HUDEP-2 (cell line): ENCODE results near the gene SNRPA1.

ENCODE experiments used
- DNase-seq, 76 experiments: peaks; one replicate each; lab custom pipeline; 2025; ENCODE audit not compliant: unreplicated experiment in 76 of 76; lab: John Stamatoyannopoulos, UW

SNRPA1 gene

DNA sequence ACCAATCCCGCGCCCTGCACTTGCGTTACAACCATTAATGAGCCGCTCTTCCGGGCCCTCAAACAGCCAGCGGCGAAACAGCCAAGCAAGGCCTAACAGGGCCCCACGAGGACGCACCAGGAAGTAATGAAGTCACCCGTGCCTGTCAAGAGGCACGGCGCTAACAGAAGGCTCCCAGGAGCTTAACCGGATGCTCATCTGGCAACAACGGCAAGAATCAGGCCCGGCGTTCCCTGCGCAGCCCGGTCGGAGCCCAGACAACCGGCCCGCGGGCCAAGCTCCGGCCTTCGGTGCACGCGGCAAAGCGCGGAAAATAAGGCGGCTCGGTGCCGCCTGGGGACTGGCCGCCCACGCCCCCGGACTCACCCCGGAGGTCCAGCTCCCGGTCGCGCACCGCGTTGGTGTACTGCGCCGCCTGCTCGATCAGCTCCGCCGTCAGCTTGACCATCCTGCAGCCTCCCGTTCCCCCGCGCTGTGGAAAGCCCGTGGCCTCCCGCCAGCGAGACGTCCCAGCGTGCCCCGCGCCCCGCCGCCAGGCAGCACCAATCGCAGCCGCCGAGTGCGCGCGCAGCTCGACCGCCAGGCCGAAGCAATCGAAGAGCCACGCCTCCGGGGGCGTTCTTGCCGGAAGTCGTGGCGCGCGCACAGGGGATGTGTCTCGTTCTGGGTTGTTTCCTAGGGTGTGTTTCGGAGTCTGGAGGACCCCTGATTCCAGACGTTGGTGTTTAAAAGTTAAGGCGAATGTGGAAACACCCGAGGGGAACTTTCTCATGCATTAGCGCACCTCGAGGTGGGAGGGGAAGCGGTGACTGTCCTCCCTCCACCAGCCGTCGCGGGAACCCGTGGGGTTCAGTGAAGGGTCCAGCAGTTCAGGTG, at the start of gene SNRPA1:
Gene SNRPA1, minus strand, starts transcription at position 518 of the 876 bp plus-strand sequence. Its CDS starts 70 bp downstream, at position 448.
- DNase-seq, result peak in 75 of 76 experiments; percentile 30 to 96 (median 92)

DNA sequence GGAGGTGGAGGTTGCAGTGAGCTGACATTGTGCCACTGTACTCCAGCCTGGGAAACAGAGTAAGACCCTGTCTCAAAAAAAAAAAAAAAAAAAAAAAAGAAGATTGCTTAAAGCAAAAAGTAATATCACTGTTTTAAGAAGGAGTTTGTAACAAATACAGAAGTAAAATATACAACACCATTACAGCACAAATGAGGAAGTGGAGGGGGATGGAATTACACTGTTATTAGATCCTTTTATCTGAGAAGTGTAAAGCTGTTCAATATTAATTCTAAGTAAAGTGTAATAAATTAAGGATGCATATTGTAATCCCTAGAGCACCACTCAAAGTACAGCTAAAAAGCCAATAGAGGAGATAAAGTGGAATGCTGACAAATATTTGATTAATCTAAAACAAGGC, 47.0 kb upstream of the SNRPA1 start:
- DNase-seq, result no peak

DNA sequence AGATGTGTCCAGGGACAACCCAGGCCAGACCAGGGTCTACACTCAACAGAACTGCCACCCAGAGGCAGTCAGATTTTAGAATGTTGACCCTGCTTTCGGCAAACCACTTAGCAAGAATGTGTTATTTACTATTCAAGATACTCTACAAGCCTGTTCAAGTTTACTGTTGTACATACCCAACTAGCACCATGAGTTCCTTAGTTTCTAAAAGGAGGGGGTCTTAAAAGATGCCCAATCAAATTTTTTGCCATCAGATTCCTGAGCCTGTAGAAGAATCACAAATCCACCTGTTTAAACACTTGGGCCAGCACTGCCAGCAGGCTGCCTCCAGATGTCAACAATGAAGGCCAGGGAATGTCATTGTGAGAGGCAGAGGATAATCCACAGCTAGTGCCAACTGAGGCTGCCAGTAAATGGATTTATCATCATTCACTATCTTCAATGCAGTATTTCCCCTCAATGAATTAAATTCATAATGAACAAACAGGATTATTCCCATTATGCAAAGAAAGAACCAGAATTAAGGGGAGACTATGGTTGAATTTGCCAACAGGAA, 43.5 kb upstream of the SNRPA1 start:
- no peak for DNase-seq

DNA sequence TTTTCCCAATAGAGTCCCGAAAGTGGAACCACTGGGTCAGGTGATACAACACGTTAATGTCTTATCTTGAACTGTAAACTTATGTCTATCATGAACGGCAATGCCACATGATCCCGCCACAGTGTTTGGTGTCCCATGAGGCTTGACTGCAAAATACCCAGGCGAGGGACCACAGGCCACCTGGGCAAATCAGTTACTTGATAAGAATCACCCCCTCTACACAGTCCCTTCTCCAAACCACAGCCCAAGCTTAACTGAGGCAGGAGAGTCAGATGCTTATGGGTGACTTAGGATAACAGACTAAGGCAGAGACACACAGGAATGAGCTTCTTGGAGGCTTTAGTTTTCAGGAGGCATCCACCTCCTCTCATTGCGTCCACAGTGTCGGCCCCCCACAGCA, 42.9 kb upstream of the SNRPA1 start:
- no peak for DNase-seq

DNA sequence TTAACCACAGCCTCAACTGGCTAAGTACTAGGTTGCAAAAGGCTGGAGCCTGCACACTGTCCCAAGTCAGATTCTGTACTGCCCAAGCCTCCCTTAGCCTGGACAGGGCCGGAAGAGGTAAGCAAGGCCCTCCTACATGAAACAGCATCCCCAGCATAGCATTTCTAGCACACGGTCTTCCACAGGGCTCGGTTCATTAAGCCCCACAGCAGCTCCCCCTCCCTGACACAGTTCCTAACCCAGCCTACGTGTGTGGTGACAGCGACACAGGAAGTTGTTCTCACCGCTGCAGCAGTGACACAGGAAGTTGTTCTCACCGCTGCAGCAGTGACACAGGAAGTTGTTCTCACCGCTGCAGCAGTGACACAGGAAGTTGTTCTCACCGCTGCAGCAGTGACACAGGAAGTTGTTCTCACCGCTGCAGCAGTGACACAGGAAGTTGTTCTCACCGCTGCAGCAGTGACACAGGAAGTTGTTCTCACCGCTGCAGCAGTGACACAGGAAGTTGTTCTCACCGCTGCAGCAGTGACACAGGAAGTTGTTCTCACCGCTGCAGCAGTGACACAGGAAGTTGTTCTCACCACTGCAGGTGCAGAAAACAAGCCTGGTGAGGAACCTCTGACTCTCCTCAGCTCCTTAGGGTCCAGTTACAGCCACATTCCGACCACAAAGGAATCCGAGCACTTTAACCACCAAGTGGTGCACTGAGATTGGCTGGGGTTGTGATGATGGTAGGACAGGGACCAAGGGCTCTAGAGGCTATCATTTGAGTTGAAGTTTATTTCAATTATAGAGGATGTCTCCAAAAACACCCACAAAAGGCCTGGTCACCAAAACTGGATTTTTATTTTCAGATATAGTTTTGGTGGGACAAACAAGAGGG, 39.1 kb upstream of the SNRPA1 start:
- peak in 25 of 76 experiments; percentile 2 to 40 (median 8) for DNase-seq

DNA sequence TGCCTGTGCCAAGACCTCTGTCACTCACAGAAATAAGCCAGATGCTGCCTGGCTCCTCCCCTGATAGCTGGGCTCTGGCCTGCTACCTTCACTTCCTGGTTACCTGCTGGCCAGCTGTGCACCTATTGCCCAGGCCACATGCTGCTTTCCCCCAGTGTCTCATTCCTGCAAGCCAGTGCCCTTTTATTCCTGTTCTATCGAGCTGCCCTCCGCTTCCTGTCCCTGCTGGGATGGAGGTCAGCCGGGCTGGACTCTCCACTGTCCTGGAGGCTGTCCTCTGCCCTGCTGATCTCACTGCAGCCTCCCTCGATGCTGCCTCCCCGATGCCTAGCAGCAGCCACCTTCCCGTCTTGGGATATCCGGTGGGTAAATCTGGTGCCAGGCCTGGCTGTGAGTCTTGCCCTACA, 37.0 kb upstream of the SNRPA1 start:
- DNase-seq, result no peak

DNA sequence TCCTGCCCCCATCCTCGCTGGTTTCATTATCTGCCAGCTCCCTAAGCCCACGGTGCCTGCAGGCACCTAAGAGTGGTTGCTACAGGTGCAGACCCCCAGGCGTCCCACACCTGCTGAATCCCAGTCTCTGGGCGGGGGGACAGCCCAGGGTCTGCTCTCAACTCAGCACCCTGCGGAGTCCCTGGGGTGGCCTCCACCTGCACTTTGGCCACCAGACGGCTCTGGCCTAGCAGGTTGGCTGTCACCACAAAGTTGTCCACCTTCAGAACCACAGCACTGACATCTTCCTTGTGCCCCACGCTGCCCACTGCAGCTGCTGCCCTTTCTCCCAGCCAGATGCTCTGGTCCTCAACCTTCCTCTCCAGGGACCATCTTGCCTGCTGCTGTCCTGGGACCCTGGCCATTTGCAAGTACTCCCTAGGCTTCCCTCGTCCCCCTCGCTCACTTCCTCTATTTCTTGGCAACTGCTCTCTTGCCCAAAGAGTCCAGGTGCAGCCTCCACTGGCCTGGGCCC, 34.9 kb upstream of the SNRPA1 start:
- DNase-seq, result no peak

DNA sequence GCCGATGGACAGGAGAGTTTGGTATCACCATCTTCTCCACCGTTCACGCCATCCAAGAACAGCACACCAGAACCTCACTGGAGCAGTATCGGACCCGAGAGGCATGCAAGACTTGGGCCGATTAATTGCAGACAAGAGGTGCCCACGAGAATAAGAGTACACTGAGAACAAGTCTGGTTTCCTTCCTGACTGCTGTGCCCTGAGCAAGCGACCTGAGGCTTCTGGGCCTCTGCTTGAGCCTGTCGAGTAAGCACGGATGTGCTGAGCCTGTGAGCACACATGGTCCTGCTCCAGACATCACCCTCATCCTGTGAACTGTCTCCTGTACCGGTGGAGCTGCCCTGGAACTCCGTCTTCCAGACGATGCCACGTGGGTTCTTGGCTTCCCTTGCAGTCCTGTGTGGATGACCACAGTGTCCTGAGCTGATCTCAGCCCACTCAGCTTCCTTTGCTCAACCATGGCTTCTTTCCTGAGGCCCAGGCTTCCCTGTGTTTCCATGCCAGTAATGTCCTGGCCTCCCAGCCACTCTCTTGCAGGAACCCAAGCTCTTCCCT, 34.3 kb upstream of the SNRPA1 start:
- no peak for DNase-seq

DNA sequence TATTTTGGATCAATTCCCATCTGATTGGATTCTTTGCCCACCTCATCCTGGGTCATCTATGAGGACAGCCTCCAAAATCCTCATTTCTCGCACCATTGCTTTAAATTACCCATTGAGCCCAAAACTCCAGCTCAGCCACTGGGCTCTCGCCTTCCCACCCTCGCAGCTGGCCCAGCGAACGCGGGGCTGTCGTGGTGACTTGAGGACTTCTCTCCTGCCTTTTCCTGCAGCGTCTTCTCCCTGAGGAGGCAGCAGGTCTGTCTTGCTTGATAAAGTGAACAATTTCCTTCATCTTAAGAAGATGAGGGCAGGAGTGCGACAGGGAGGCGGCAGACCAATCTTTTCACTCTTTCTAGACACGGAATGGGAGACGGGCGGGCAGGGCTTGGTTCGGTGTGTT, 33.0 kb upstream of the SNRPA1 start:
- DNase-seq, result no peak

DNA sequence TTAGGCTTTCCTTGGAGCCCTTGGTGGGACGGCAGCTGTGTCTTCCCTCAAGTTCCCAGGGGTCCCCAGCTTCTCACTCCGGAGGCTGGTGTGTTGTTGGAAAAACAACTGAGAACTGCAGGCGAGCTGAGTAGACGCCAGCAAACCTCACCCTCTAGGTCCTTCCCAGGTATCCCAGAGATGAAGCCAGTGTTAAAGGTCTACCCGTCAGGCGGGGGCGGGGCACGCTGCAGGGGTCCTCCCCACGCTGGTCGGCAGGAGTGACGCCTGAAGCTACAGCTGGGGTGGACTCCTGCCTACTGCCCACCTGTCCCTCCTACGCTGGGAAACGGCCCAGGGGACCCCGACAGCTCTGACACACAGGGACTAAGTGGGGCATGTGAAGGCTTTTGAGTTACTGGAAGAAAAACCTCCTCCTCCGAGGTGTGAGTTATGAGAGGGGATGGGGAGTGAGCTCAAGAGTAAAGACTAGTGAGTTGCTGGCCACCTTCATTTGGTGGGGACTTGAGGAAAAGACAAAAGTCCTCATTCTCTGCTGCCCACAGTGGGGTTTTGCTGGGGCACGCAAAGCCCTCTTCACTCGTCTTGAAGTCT, 32.2 kb upstream of the SNRPA1 start:
- no peak for DNase-seq

DNA sequence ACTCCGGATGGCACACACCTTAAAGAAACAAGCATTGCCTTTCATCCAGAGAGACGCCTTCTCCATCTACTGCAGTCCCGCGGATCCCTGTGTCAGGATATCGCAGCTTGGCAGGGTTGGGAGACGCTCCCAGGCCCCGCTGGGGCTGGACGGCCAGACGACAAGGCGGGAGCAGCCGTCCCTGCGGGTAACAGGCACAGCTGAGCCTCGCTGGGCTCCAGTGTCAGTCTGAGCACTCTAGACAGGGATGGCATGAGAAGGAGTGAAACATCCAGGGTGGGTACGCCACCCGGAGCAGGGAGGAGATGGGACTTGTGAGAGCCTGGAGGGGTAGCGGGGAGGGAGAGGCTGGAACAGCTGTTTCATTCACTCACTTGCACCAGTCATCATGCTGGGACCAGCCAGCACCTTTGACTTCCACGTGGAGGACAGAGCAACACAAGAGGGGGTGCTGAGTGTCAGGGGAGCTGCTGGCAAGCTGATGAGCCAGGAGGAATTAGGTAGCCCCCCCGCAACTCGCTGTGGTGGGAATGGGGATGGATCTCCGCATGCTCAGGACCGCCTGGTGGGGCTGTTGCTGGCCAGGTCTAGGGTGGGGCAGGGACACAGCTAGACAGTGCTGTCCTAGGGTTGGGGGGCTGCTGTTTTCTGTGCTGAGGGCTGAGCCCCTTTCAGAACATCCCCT, 31.6 kb upstream of the SNRPA1 start:
- no peak for DNase-seq

DNA sequence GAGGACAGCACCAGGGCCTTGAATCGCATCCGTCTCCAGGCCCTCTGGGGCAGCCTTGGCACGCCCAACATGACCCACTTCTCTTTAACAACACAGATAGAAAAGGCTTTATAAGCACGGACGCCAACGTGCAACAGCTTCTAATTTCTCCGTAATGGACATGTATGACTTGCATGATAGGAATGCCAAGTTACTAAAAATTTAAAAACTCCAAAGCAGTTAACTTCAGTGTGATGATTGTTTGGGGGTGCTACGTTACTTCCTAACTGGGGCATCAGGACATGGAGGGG, 30.9 kb upstream of the SNRPA1 start:
- DNase-seq, result no peak

DNA sequence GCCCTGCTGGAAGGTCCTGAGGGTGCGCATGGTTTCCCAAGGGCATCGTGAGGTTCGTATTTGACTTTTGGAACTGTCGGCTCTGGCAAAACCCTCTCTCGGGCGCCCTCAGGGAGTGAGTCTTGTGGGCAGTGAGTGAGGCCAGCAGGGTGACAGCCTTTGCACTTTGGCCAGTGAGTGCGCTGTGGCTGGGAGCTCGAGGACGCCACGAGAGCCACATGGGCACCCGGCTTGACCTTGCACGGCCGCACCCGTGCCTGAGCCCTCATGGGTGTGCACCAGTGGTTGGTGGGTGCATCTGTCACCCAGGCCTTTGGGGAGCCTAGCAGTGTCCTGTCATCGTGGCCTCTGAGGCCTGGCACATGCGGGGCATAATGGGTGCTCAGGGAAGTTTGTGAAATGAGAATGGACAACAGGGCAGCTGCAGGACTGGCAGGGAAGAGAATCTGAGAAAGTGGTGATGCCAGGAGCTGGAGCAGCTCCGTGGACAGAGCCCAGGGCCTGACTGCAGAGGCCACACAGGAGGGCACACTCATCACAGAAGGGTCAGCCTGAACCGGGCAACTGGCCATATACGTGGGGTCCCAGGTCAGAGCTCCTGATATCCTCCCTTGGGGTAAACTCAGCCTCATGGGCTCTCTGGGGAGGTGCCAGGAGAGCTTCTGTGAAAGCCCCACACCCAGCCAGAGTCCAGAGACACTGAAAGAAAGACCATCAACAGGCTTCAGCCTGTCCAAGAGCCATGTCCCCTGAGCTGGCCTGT, 30.4 kb upstream of the SNRPA1 start:
- DNase-seq, result no peak

DNA sequence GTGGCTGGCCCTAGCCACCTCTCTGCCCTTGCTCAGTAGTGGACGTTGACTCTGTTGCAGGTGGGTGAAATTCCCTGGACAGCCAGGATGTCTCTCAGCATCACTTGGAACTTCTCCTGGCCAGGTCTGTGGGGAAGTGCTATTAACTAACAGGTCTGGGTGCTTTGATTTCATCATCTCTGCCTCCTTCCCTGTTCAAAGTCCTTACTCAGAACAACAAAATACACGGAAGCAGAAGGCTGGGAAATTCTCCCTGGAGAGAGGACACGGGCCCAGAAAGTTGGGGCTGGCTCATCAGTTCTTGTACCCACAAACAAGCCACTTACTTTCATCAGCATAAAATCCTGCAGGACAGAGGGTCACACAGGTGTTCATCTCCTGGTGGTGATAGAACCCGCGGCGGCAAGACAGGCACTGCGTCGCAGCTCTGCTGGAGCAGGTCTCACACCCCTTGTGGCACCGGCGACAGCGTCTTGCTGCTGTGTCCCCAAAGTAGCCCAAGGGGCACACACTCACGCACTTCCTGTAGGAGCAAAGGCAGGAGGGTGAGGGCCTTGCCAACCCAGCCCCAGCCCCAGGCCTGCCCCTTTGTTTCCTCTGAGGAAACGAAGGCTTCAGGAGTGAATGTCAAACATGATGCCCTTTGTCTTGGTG, 29.6 kb upstream of the SNRPA1 start:
- no peak for DNase-seq

DNA sequence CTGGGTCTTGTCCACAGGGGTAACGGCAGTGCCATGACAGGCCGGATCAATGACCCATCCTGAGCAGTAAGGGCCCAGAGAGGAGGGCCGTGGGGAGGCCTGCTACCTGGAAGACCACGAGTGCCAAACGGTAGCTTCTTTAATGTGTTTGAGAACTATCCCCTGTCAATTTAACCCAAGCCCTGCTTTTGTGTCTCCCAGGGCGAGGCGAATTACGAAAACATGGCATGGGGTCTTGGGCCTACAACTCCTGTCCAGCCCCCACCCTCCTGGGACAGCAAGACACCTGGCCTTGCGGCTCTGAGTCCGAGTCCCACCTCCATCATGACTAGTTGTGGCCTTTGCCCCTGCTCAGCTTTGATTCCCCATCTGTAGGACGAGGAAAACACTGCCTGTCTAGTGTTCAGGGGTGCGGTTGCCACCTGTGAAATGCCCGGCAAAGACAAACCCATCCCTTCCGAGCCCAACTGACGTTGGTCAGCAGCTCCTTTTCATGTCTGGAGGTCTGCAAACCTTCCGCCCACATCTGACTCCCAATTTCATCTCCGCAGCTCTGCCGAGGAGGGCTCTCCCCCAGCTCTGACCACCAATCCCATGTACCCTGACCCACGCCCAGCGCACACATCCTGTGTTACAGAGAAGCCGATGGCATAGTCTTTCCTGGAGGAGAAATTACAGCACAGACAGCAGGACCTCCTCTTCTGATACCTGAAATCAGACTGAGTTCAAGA, 28.9 kb upstream of the SNRPA1 start:
- DNase-seq, result no peak

DNA sequence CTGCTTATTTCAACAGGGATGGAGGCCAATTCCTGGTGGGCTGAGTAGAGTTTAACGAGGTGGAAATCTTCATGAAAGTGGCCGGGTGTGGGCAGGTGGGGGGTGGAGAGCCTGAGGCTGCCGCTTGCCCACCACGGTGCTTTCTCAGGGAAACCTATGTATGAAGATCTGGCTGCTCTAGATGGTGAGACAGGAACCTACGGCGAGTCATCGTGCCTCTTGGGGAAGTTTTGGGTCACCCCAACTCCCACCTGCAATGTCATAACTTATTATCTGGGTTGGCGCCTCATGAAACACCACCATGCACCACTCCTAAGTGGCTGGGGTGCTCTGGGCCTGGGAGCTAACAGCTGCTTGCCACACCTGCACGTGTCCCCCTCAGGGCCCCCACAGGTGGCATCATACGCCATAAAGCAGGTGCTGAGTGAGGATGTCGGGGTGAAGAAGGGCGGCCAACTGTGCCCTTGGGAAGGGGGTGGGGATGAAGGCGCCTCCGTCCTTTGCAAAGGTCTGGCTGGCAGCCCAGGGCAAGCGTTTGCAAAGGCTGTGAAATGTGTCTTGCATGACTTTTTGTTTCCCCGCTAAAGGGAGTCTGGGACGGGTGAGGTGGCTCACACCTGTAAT, 27.9 kb upstream of the SNRPA1 start:
- DNase-seq, result no peak

DNA sequence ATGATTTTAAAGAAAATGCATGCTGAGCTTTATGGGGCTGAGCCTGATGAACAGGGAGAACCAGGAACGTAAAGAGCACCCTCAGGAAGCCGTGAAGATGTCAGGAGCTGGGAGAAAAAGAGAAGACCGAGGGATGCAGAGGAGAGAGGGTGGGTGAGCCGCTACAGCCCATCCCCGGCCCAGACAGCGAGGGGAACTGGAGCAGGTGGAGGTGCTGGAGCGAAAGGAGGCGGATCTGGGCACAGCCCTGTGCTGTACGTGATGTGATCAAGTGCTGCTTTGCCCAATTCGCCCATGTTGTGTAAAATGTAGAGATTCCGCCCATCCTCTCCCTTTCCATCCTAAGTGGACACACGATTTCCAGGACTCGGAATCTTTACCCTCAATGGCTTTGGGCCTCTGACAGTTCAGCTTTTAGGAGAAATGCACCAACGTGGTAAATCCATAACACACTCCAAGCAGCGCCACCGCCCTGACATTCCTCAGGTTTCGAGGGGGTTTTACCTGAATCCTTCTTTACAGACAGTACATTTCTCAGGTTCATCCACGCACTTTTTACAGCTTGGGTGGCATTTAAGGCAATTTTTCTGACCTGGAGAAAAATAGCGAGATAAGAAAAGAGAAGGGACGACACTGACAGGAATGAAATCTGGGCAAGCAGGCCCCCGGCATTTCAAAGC, 27.1 kb upstream of the SNRPA1 start:
- DNase-seq, result no peak
